HCT116 (cell line): Measurements from ENCODE around the gene PRPF40A. TPM values are rescaled to one million over a fixed set of nuclear protein-coding genes. Genes with fewer than 3 reads are reported as not detected.
A peak's percentile ranks its signal among the peaks of the same experiment; 100 is the strongest.

Experiments used
- ATAC-seq: fragments of 200-7000 bp; cut with Tn5 transposase; 2 replicates; pipeline ENCODE4 v1.9.1; 2020; ENCODE audit warnings: mild to moderate bottlenecking, moderate library complexity
- BruUV-seq: library from RNA; stranded (reverse); fragments of 400-500 nt; replicated peaks from 2 replicates; lab custom pipeline; 2021; lab: Mats Ljungman, UMichigan
- CTCF ChIA-PET: fragments of 300-600 bp; sonication (Branson Sonifier 250); formaldehyde crosslinking; loops from one replicate; lab custom pipeline; 2021; ENCODE audit warnings: antibody characterized with exemption; lab: Charles Lee
- POLR2A ChIA-PET: fragments of 300-600, 350-600 bp; sonication (Branson Sonifier 250); formaldehyde crosslinking; loops from one replicate; lab custom pipeline; 2021; ENCODE audit warnings: antibody characterized with exemption; lab: Charles Lee
- RAD21 ChIA-PET, 2 experiments: fragments of 300-600 bp; sonication (Branson Sonifier 250); formaldehyde crosslinking; loops; one replicate each; lab custom pipeline; 2023; ENCODE audit warnings: low total read pairs in 2 of 2; ENCODE audit not compliant: uncharacterized antibody in 2 of 2, unreplicated experiment in 2 of 2, low non-redundant PET in 1 of 2; lab: Charles Lee
- DNase-seq: peaks from one replicate; pipeline ENCODE4 v3.0.0-alpha.2; 2010; ENCODE audit warnings: low read depth, low spot score
- H2AFZ ChIP-seq: fragments of 200-600 bp; shearing (Covaris generic), sonication (generic); 2 replicates; pipeline ENCODE4 v1.6.1; 2017; ENCODE audit warnings: low read depth, mixed run types, mixed read lengths, antibody characterized with exemption, low read length; ENCODE audit not compliant: poor library complexity, severe bottlenecking
- H3K27ac ChIP-seq: 2 replicates; pipeline ENCODE4 v1.5.1; 2012; ENCODE audit warnings: low read depth, low read length
- H3K27me3 ChIP-seq: fragments of 200-600 bp; sonication (generic); 2 replicates; pipeline ENCODE4 v1.6.1; 2016; ENCODE audit warnings: mixed run types, low read length, mixed read lengths; ENCODE audit not compliant: insufficient read depth
- H3K36me3 ChIP-seq, 2 experiments: fragments of 200-500 bp in 1 of 2; fragments of 200-600 bp in 1 of 2; sonication (Bioruptor generic) in 1 of 2; sonication (generic) in 1 of 2; 2 replicates each; pipeline versions ENCODE4 v1.5.1 to v1.6.1; 2014 to 2016; ENCODE audit warnings: low read length in 2 of 2, inconsistent platforms in 1 of 2, mixed read lengths in 1 of 2, mixed run types in 1 of 2; ENCODE audit not compliant: insufficient read depth in 2 of 2, control insufficient read depth in 1 of 2
- H3K4me1 ChIP-seq, 2 experiments: fragments of 200-600 bp in 1 of 2; sonication (generic) in 1 of 2; 2 replicates each; pipeline versions ENCODE4 v1.5.1 to v1.6.1; 2012 to 2017; ENCODE audit warnings: low read length in 2 of 2, inconsistent platforms in 1 of 2, mild to moderate bottlenecking in 1 of 2, mixed read lengths in 1 of 2, mixed run types in 1 of 2, moderate library complexity in 1 of 2; ENCODE audit not compliant: insufficient read depth in 2 of 2, control insufficient read depth in 1 of 2
- H3K4me2 ChIP-seq: fragments of 200-600 bp; sonication (generic); 2 replicates; pipeline ENCODE4 v1.6.1; 2017; ENCODE audit warnings: mixed run types, low read length, mixed read lengths
- H3K4me3 ChIP-seq, 2 experiments: fragments of 200-600 bp in 1 of 2; sonication (generic) in 1 of 2; replicated peaks in 1 of 2; 2 replicates each; pipeline ENCODE4 v1.5.1; 2011 to 2016; ENCODE audit warnings: low read length in 2 of 2, control low read depth in 1 of 2, low read depth in 1 of 2, mild to moderate bottlenecking in 1 of 2, mixed read lengths in 1 of 2, mixed run types in 1 of 2
- H3K79me2 ChIP-seq: fragments of 200-600 bp; sonication (generic); 2 replicates; pipeline ENCODE4 v1.6.1; 2017; ENCODE audit warnings: mild to moderate bottlenecking, mixed run types, low read length, moderate library complexity, mixed read lengths; ENCODE audit not compliant: insufficient read depth
- H3K9ac ChIP-seq: fragments of 200-600 bp; sonication (generic); 2 replicates; pipeline ENCODE4 v1.6.1; 2016; ENCODE audit warnings: low read length, mixed read lengths
- H3K9me2 ChIP-seq: fragments of 200-600 bp; sonication (generic), shearing (Covaris generic); 2 replicates; pipeline ENCODE4 v1.6.1; 2017; ENCODE audit warnings: mixed run types, mild to moderate bottlenecking, moderate library complexity; ENCODE audit not compliant: insufficient read depth
- H3K9me3 ChIP-seq, 2 experiments: fragments of 200-500 bp in 1 of 2; fragments of 200-600 bp in 1 of 2; sonication (Bioruptor generic) in 1 of 2; sonication (generic) in 1 of 2; 2 replicates each; pipeline ENCODE4 v1.6.1; 2014 to 2017; ENCODE audit warnings: low read length in 2 of 2, mixed read lengths in 2 of 2, inconsistent platforms in 1 of 2, low read depth in 1 of 2, mild to moderate bottlenecking in 1 of 2, mixed run types in 1 of 2, moderate library complexity in 1 of 2; ENCODE audit not compliant: control insufficient read depth in 1 of 2, insufficient read depth in 1 of 2
- H4K20me1 ChIP-seq: fragments of 200-600 bp; sonication (generic), shearing (Covaris generic); 2 replicates; pipeline ENCODE4 v1.6.1; 2017; ENCODE audit warnings: mixed run types, mild to moderate bottlenecking, moderate library complexity; ENCODE audit not compliant: insufficient read depth
- CEBPB ChIP-seq: IDR thresholded peaks from 2 replicates; pipeline ENCODE4 v1.6.1; 2012; ENCODE audit warnings: low read depth
- CTCF ChIP-seq, 3 experiments: fragments of 200-600 bp in 1 of 3; sonication (generic) in 1 of 3; IDR thresholded peaks in 2 of 3; conservative IDR thresholded peaks in 1 of 3; 2 replicates each; pipeline ENCODE4 v1.5.1; 2012 to 2017; ENCODE audit warnings: low read depth in 2 of 3, low read length in 2 of 3, antibody characterized with exemption in 1 of 3, borderline replicate concordance in 1 of 3, control low read depth in 1 of 3, mild to moderate bottlenecking in 1 of 3, mixed read lengths in 1 of 3, mixed run types in 1 of 3, moderate library complexity in 1 of 3; ENCODE audit not compliant: insufficient read depth in 1 of 3
- MAX ChIP-seq: IDR thresholded peaks from 2 replicates; pipeline ENCODE4 v1.6.1; 2012
- RAD21 ChIP-seq: IDR thresholded peaks from 2 replicates; pipeline ENCODE4 v1.6.1; 2012; ENCODE audit warnings: low read depth, mild to moderate bottlenecking
- SP1 ChIP-seq: IDR thresholded peaks from 2 replicates; pipeline ENCODE4 v1.6.1; 2012; ENCODE audit warnings: low read depth
- ZBTB33 ChIP-seq: IDR thresholded peaks from 2 replicates; pipeline ENCODE4 v1.6.1; 2011; ENCODE audit warnings: mild to moderate bottlenecking, low read length, moderate library complexity; ENCODE audit not compliant: insufficient replicate concordance; ENCODE audit errors: extremely low read depth
- ZNF274 ChIP-seq: fragments of 200-500 bp; sonication (Bioruptor generic); IDR thresholded peaks from 2 replicates; pipeline ENCODE4 v1.6.1; 2014; ENCODE audit warnings: mild to moderate bottlenecking, low read depth, low read length, inconsistent platforms
- intact Hi-C: fragments of 100-400 bp; cut with micrococcal nuclease; formaldehyde crosslinking; loops from 2 replicates; pipeline ENCODE4 v1.10.0; 2022
- total RNA-seq: library from RNA; stranded (reverse); gene quantifications from one replicate; pipeline ENCODE4 v1.2.1, GENCODE V29; 2021; ENCODE audit not compliant: unreplicated experiment

Gene PRPF40A
- total RNA-seq, 1 experiment from 2014 or later, result 171 TPM

GRCh38 chr2:152627351-152627957, 89.8 kb downstream of the PRPF40A start:
- H3K36me3 ChIP-seq, result peaks cover 0 to 18% of the 10 kb centered on the region in 2 experiments; a peak in 2 of 4 replicates
- H3K9ac ChIP-seq, result no peak overlapping the region
- no peaks in the 10 kb centered on the region for H3K9me2 ChIP-seq
- RAD21 ChIA-PET, result no interaction called here
- H3K27ac ChIP-seq, result no peak overlapping the region
- POLR2A ChIA-PET, result no interaction called here
- no peaks in the 10 kb centered on the region for H3K9me3 ChIP-seq
- H4K20me1 ChIP-seq, result no peaks in the 10 kb centered on the region
- DNase-seq, result peak; percentile 18
- intact Hi-C loops, result loop anchor here (1.0 to 10.0 kb wide), 2 partner anchors 293 to 437 kb away; partner anchors contain the start of gene FMNL2
- H3K4me1 ChIP-seq, result no peaks in the 10 kb centered on the region
- no peaks in the 10 kb centered on the region for H3K79me2 ChIP-seq
- no peaks in the 10 kb centered on the region for H3K27me3 ChIP-seq
- ATAC-seq, result 0 out of 2 replicates have a peak, but pooled peaks have one; percentile 54
- H3K4me2 ChIP-seq, result no peak overlapping the region
- no peak overlapping the region for H3K4me3 ChIP-seq
- no TSS peak for BruUV-seq
- H2AFZ ChIP-seq, result no peak overlapping the region
- CTCF ChIA-PET, result no interaction called here
- TF ChIP-seq RAD21 (peak; percentile 83), CTCF (IDR thresholded peaks at IDR 0.05 in 2 of 3, conservative IDR thresholded peaks at IDR 0.05 in 1 of 3; ENCODE audit: borderline replicate concordance in 1 of 3, insufficient read depth in 1 of 3, low read depth in 2 of 3, low read length in 2 of 3) (peak; percentile 53 to 65 (median 59); a peak in 5 of 6 replicates), ZBTB33 (no peak), MAX (no peak), CEBPB (no peak), ZNF274 (no peak), SP1 (no peak)
- TF ChIP-seq, all 23 proteins: peak for 2
